ENCODE measurements around the gene FEM1C.
"Not testable (repeated sequence)": the region's sequence is repeated elsewhere in the genome, so short reads cannot be mapped to it uniquely, and the experiment has no call there.

The FEM1C gene

GRCh38 chr5:115480271-115480670 is 64.3 kb downstream of the FEM1C start:
- Histone ChIP-seq H3K79me2 (ENCODE audit: insufficient read depth, low read length) (no peaks in the 10 kb centered on the region), H3K36me3 (ENCODE audit: insufficient read depth, low read length) (no peaks in the 10 kb centered on the region), H3K9me2 (replicated peaks; ENCODE audit: low read depth, low read length) (no peaks in the 10 kb centered on the region), H3K27me3 (ENCODE audit: insufficient read depth, low read length, poor library complexity, severe bottlenecking) (no peaks in the 10 kb centered on the region), H3K4me3 (ENCODE audit: low read length, poor library complexity, severe bottlenecking) (no peak overlapping the region), H3K4me1 (ENCODE audit: insufficient read depth, low read length, poor library complexity, severe bottlenecking) (no peaks in the 10 kb centered on the region), H3K9ac (ENCODE audit: low read depth, low read length, poor library complexity, severe bottlenecking) (no peak overlapping the region), H3F3A (ENCODE audit: low read depth) (no peaks in the 10 kb centered on the region), H3K4me2 (ENCODE audit: low read depth, low read length, poor library complexity, severe bottlenecking) (no peak overlapping the region), H2AFZ (ENCODE audit: low read length) (no peak overlapping the region), H3K9me3 (ENCODE audit: insufficient read depth, low read depth, low read length) (no peaks in the 10 kb centered on the region), H4K20me1 (ENCODE audit: insufficient read depth, low read length, poor library complexity, severe bottlenecking) (no peaks in the 10 kb centered on the region)
- TF ChIP-seq CTCF (conservative IDR thresholded peaks at IDR 0.05; ENCODE audit: low read length) (no peak), EZH2phosphoT487 (IDR thresholded peaks at IDR 0.05; ENCODE audit: borderline replicate concordance) (no peak)

DNA sequence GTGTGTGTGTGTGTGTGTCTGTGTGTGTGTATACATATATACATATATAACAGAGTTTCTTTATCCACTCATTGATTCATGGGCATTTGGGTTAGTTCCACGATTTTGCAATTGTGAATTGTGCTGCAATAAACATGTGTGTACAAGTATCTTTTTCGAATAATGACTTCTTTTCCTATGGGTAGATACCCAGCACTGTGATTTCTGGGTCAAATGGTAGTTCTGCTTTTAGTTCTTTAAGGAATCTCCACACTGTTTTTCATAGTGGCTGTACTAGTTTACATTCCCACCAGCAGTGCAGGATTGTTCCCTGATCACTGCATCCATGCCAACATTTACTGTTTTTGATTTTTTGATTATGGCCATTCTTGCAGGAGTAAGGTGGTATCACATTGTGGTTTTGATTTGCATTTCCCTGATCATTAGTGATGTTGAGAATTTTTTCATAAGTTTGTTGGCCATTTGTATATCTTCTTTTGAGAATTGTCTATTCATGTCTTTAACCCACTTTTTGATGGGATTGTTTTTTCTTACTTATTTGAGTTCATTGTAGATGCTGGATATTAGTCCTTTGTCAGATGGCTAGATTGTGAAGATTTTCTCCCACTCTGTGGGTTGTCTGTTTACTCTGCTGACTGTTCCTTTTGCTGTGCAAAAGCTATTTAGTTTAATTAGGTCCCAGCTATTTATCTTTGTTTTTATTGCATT is 65.3 kb downstream of the FEM1C start:
- H3K27me3 ChIP-seq (ENCODE audit: insufficient read depth, low read length, poor library complexity, severe bottlenecking); H3K9me3 ChIP-seq (ENCODE audit: insufficient read depth, low read depth, low read length); H3K4me2 ChIP-seq (ENCODE audit: low read depth, low read length, poor library complexity, severe bottlenecking); H3F3A ChIP-seq (ENCODE audit: low read depth); H3K36me3 ChIP-seq (ENCODE audit: insufficient read depth, low read length); H3K9ac ChIP-seq (ENCODE audit: low read depth, low read length, poor library complexity, severe bottlenecking); H3K79me2 ChIP-seq (ENCODE audit: insufficient read depth, low read length); H4K20me1 ChIP-seq (ENCODE audit: insufficient read depth, low read length, poor library complexity, severe bottlenecking); H2AFZ ChIP-seq (ENCODE audit: low read length); H3K4me1 ChIP-seq (ENCODE audit: insufficient read depth, low read length, poor library complexity, severe bottlenecking); H3K4me3 ChIP-seq (ENCODE audit: low read length, poor library complexity, severe bottlenecking); H3K9me2 ChIP-seq (replicated peaks; ENCODE audit: low read depth, low read length): not testable (repeated sequence)

- H3K79me2 ChIP-seq (ENCODE audit: insufficient read depth, low read length), result no peaks in the 10 kb centered on the region
- no peak overlapping the region for H3K4me3 ChIP-seq (ENCODE audit: low read length, poor library complexity, severe bottlenecking)
- no peaks in the 10 kb centered on the region for H3F3A ChIP-seq (ENCODE audit: low read depth)
- H3K4me2 ChIP-seq (ENCODE audit: low read depth, low read length, poor library complexity, severe bottlenecking), result no peak overlapping the region
- no peaks in the 10 kb centered on the region for H3K27me3 ChIP-seq (ENCODE audit: insufficient read depth, low read length, poor library complexity, severe bottlenecking)
- no peak for TF ChIP-seq EZH2phosphoT487 (IDR thresholded peaks at IDR 0.05; ENCODE audit: borderline replicate concordance)
- no peak for TF ChIP-seq CTCF (conservative IDR thresholded peaks at IDR 0.05; ENCODE audit: low read length)
- H3K9me3 ChIP-seq (ENCODE audit: insufficient read depth, low read depth, low read length), result no peaks in the 10 kb centered on the region
- no peak overlapping the region for H3K9ac ChIP-seq (ENCODE audit: low read depth, low read length, poor library complexity, severe bottlenecking)
- no peaks in the 10 kb centered on the region for H3K4me1 ChIP-seq (ENCODE audit: insufficient read depth, low read length, poor library complexity, severe bottlenecking)
- H3K36me3 ChIP-seq (ENCODE audit: insufficient read depth, low read length), result no peaks in the 10 kb centered on the region
- H2AFZ ChIP-seq (ENCODE audit: low read length), result no peak overlapping the region
- H4K20me1 ChIP-seq (ENCODE audit: insufficient read depth, low read length, poor library complexity, severe bottlenecking), result no peaks in the 10 kb centered on the region
- no peaks in the 10 kb centered on the region for H3K9me2 ChIP-seq (replicated peaks; ENCODE audit: low read depth, low read length)
Observed at GRCh38 chr5:115478281-115478680, 66.3 kb downstream of the FEM1C start.

- Histone ChIP-seq H3F3A (ENCODE audit: low read depth) (no peaks in the 10 kb centered on the region), H2AFZ (ENCODE audit: low read length) (no peak overlapping the region)
- TF ChIP-seq EZH2phosphoT487 (IDR thresholded peaks at IDR 0.05; ENCODE audit: borderline replicate concordance) (no peak), CTCF (conservative IDR thresholded peaks at IDR 0.05; ENCODE audit: low read length) (no peak)
Observed at GRCh38 chr5:115477581-115477980, 67.0 kb downstream of the FEM1C start.

More at GRCh38 chr5:115477581-115477980, 67.0 kb downstream of the FEM1C start:
- no peaks in the 10 kb centered on the region for H3K4me1 ChIP-seq (ENCODE audit: insufficient read depth, low read length, poor library complexity, severe bottlenecking)
- H3K9ac ChIP-seq (ENCODE audit: low read depth, low read length, poor library complexity, severe bottlenecking), result no peak overlapping the region
- H3K4me2 ChIP-seq (ENCODE audit: low read depth, low read length, poor library complexity, severe bottlenecking), result no peak overlapping the region
- no peaks in the 10 kb centered on the region for H3K79me2 ChIP-seq (ENCODE audit: insufficient read depth, low read length)
- no peaks in the 10 kb centered on the region for H3K36me3 ChIP-seq (ENCODE audit: insufficient read depth, low read length)
- H3K9me2 ChIP-seq (replicated peaks; ENCODE audit: low read depth, low read length), result no peaks in the 10 kb centered on the region
- no peak overlapping the region for H3K4me3 ChIP-seq (ENCODE audit: low read length, poor library complexity, severe bottlenecking)
- no peaks in the 10 kb centered on the region for H4K20me1 ChIP-seq (ENCODE audit: insufficient read depth, low read length, poor library complexity, severe bottlenecking)
- H3K9me3 ChIP-seq (ENCODE audit: insufficient read depth, low read depth, low read length), result no peaks in the 10 kb centered on the region
- H3K27me3 ChIP-seq (ENCODE audit: insufficient read depth, low read length, poor library complexity, severe bottlenecking), result no peaks in the 10 kb centered on the region
